PC-9 (cell line): ENCODE data around the gene DNAJC18.

Experiments used
- CTCF ChIP-seq: fragments of 200-600 bp; sonication (generic); conservative IDR thresholded peaks from 2 replicates; pipeline ENCODE4 v1.6.1; 2017; ENCODE audit warnings: mixed run types, antibody characterized with exemption, mild to moderate bottlenecking, moderate library complexity
- EZH2 ChIP-seq: fragments of 200-600 bp; sonication (generic); IDR thresholded peaks from 2 replicates; pipeline ENCODE4 v1.8.0; 2017; ENCODE audit warnings: antibody characterized with exemption, low read depth

- TF ChIP-seq CTCF (no peak), EZH2 (no peak)
Observed at GRCh38 chr5:139371482-139372435, 67.6 kb downstream of the DNAJC18 start.
